ENCODE measurements around the gene KLK3.
"Not testable (repeated sequence)": the region's sequence is repeated elsewhere in the genome, so short reads cannot be mapped to it uniquely, and the experiment has no call there.

Gene KLK3

GRCh38 chr19:50854636-50855410 is at the start of gene KLK3:
TSS of gene KLK3 (plus strand) at chr19:50854915. CDS start at chr19:50854956, 41 bp downstream.
- no peak for DNase-seq (ENCODE audit: extremely low read depth, low read depth)
- TF ChIP-seq, protein P1, sequence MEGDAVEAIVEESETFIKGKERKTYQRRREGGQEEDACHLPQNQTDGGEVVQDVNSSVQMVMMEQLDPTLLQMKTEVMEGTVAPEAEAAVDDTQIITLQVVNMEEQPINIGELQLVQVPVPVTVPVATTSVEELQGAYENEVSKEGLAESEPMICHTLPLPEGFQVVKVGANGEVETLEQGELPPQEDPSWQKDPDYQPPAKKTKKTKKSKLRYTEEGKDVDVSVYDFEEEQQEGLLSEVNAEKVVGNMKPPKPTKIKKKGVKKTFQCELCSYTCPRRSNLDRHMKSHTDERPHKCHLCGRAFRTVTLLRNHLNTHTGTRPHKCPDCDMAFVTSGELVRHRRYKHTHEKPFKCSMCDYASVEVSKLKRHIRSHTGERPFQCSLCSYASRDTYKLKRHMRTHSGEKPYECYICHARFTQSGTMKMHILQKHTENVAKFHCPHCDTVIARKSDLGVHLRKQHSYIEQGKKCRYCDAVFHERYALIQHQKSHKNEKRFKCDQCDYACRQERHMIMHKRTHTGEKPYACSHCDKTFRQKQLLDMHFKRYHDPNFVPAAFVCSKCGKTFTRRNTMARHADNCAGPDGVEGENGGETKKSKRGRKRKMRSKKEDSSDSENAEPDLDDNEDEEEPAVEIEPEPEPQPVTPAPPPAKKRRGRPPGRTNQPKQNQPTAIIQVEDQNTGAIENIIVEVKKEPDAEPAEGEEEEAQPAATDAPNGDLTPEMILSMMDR (IDR thresholded peaks at IDR 0.05; ENCODE audit: low read depth, low read length) = no peak

DNA sequence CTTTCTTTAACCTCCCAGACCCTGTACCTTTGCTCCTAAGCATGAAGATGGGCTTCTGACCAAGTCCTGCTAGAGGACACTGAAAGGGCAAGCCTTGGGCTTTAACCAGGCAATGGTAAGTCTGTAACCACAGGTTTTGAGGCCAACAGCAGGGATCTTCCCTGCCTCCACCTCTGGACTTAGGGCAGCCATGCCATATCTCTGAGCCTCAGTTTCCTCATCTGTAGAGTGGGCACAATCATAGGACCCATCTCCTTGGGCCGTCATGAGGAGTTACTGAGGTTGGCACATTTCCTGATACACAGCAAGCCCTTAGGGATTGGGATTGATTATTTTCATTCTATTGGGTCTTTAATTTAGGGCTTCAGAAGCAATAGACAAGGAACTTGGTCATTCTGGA is 45.9 kb upstream of the KLK3 start:
- DNase-seq (ENCODE audit: extremely low read depth, low read depth) = no peak
- TF ChIP-seq, protein P1 (IDR thresholded peaks at IDR 0.05; ENCODE audit: low read depth, low read length) = no peak

- not testable (repeated sequence) for DNase-seq (ENCODE audit: extremely low read depth, low read depth)
Observed at GRCh38 chr19:50811622-50812238, 43.0 kb upstream of the KLK3 start.

GRCh38 chr19:50812474-50812873 is 42.2 kb upstream of the KLK3 start:
- TF ChIP-seq, protein P1 (IDR thresholded peaks at IDR 0.05; ENCODE audit: low read depth, low read length) = no peak
- no peak for DNase-seq (ENCODE audit: extremely low read depth, low read depth)

DNA sequence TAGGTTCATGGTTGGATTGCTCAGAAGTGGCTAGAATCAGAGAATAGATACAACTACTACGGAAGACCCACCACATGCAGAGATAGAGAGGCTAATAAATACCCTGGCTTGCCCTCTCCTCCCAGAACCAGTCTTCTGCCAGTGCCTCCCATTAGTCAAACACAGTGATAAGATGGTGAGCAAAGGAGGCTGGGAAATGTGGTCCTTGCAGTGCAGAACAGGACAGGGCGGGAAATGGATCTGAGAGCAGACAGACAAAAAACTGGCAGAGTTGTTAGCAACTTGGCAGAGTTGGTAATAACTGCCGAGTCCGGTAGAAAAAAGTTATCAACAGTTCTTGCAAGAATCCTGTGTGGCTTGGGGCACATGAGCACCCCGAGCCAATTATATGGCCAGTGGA is 39.8 kb upstream of the KLK3 start:
- no peak for DNase-seq (ENCODE audit: extremely low read depth, low read depth)
- TF ChIP-seq, protein P1 (IDR thresholded peaks at IDR 0.05; ENCODE audit: low read depth, low read length) = no peak

GRCh38 chr19:50815439-50815838 is 39.3 kb upstream of the KLK3 start:
- no peak for DNase-seq (ENCODE audit: extremely low read depth, low read depth)
- TF ChIP-seq, protein P1 (IDR thresholded peaks at IDR 0.05; ENCODE audit: low read depth, low read length) = no peak

- TF ChIP-seq, protein P1 (IDR thresholded peaks at IDR 0.05; ENCODE audit: low read depth, low read length) = no peak
- DNase-seq (ENCODE audit: extremely low read depth, low read depth) = no peak
Observed at GRCh38 chr19:50817941-50818858, 36.5 kb upstream of the KLK3 start.

Measured in AG09319 (cell line).